ENCODE results near the gene OPCML.

Gene OPCML

GRCh38 chr11:133149698-133150097 lies 382.6 kb downstream of the OPCML start:
- in situ Hi-C loops (cut with HindIII; ENCODE audit: low pct_unique_long_range_greater_than_20kb, low sequenced_read_pairs): no loop called here
- no peak for TF ChIP-seq JUND (IDR thresholded peaks at IDR 0.05; ENCODE audit: low read depth)
- no peak for DNase-seq (ENCODE audit: low read depth in 1 of 2, low spot score in 1 of 2)

- no peak for DNase-seq (ENCODE audit: low read depth in 1 of 2, low spot score in 1 of 2)
- TF ChIP-seq JUND (IDR thresholded peaks at IDR 0.05; ENCODE audit: low read depth): no peak
- in situ Hi-C loops (cut with HindIII; ENCODE audit: low pct_unique_long_range_greater_than_20kb, low sequenced_read_pairs): no loop called here
Observed at GRCh38 chr11:133147625-133148024, 384.7 kb downstream of the OPCML start.

- in situ Hi-C loops (cut with HindIII; ENCODE audit: low pct_unique_long_range_greater_than_20kb, low sequenced_read_pairs): no loop called here
- no peak for DNase-seq (ENCODE audit: low read depth in 1 of 2, low spot score in 1 of 2)
- TF ChIP-seq JUND (IDR thresholded peaks at IDR 0.05; ENCODE audit: low read depth): no peak
Observed at GRCh38 chr11:133146697-133147306, 385.5 kb downstream of the OPCML start.

- no peak for DNase-seq (ENCODE audit: low read depth in 1 of 2, low spot score in 1 of 2)
- in situ Hi-C loops (cut with HindIII; ENCODE audit: low pct_unique_long_range_greater_than_20kb, low sequenced_read_pairs): no loop called here
- TF ChIP-seq JUND (IDR thresholded peaks at IDR 0.05; ENCODE audit: low read depth): no peak
Observed at GRCh38 chr11:133137939-133138338, 394.4 kb downstream of the OPCML start.

DNA sequence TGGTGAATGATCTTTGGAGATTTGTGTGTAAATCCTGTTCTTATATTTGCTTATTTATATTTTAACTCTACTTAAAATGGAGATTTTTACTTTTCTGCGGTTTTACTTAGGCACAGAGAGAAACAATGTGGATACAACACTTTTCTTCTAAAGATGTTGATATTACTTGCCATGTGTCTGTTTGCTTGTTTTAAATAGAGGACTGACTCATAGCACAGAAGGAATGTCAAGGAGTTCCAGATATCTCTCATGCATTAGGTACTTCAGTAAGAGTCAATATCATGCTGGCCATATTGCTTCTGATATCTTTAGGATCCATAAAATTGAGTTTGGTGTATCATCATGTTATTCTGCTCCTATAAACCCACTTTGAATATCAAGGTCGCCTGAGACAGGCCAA lies 395.0 kb downstream of the OPCML start:
- no peak for TF ChIP-seq JUND (IDR thresholded peaks at IDR 0.05; ENCODE audit: low read depth)
- no peak for DNase-seq (ENCODE audit: low read depth in 1 of 2, low spot score in 1 of 2)
- in situ Hi-C loops (cut with HindIII; ENCODE audit: low pct_unique_long_range_greater_than_20kb, low sequenced_read_pairs): no loop called here

- in situ Hi-C loops (cut with HindIII; ENCODE audit: low pct_unique_long_range_greater_than_20kb, low sequenced_read_pairs): no loop called here
- DNase-seq (ENCODE audit: low read depth in 1 of 2, low spot score in 1 of 2): no peak
- no peak for TF ChIP-seq JUND (IDR thresholded peaks at IDR 0.05; ENCODE audit: low read depth)
Observed at GRCh38 chr11:133136376-133136775, 395.9 kb downstream of the OPCML start.

- no peak for TF ChIP-seq JUND (IDR thresholded peaks at IDR 0.05; ENCODE audit: low read depth)
- in situ Hi-C loops (cut with HindIII; ENCODE audit: low pct_unique_long_range_greater_than_20kb, low sequenced_read_pairs): no loop called here
- DNase-seq (ENCODE audit: low read depth in 1 of 2, low spot score in 1 of 2): peak; percentile 89 to 90
Observed at GRCh38 chr11:133134314-133135173, 397.8 kb downstream of the OPCML start.

DNA sequence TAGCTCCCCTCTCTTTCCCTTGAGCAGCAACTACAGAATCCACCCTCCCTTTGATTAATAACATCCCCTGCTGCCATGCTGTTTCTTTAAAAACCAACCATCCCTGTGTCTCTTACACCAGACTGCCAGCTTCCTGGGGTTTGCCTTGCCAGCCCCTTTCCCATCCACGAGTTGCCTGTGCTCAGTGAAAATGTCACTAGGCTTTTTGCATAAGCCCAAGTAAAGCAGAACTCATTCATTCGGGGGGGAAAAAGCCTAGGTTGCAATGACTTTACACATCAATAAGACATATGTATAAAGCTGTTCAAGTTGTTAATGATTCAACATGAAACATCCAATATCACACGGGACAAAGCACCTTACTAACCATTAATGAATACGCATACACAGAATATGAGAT lies 398.7 kb downstream of the OPCML start:
- no peak for TF ChIP-seq JUND (IDR thresholded peaks at IDR 0.05; ENCODE audit: low read depth)
- DNase-seq (ENCODE audit: low read depth in 1 of 2, low spot score in 1 of 2): no peak
- in situ Hi-C loops (cut with HindIII; ENCODE audit: low pct_unique_long_range_greater_than_20kb, low sequenced_read_pairs): no loop called here

GRCh38 chr11:133133050-133133449 lies 399.3 kb downstream of the OPCML start:
- TF ChIP-seq JUND (IDR thresholded peaks at IDR 0.05; ENCODE audit: low read depth): no peak
- DNase-seq (ENCODE audit: low read depth in 1 of 2, low spot score in 1 of 2): no peak
- in situ Hi-C loops (cut with HindIII; ENCODE audit: low pct_unique_long_range_greater_than_20kb, low sequenced_read_pairs): no loop called here

GRCh38 chr11:133127741-133128140 lies 404.6 kb downstream of the OPCML start:
- in situ Hi-C loops (cut with HindIII; ENCODE audit: low pct_unique_long_range_greater_than_20kb, low sequenced_read_pairs): no loop called here
- TF ChIP-seq JUND (IDR thresholded peaks at IDR 0.05; ENCODE audit: low read depth): no peak
- DNase-seq (ENCODE audit: low read depth in 1 of 2, low spot score in 1 of 2): peak in 1 of 2 experiments; percentile 16

- in situ Hi-C loops (cut with HindIII; ENCODE audit: low pct_unique_long_range_greater_than_20kb, low sequenced_read_pairs): no loop called here
- TF ChIP-seq JUND (IDR thresholded peaks at IDR 0.05; ENCODE audit: low read depth): no peak
- no peak for DNase-seq (ENCODE audit: low read depth in 1 of 2, low spot score in 1 of 2)
Observed at GRCh38 chr11:133123796-133124195, 408.5 kb downstream of the OPCML start.

DNA sequence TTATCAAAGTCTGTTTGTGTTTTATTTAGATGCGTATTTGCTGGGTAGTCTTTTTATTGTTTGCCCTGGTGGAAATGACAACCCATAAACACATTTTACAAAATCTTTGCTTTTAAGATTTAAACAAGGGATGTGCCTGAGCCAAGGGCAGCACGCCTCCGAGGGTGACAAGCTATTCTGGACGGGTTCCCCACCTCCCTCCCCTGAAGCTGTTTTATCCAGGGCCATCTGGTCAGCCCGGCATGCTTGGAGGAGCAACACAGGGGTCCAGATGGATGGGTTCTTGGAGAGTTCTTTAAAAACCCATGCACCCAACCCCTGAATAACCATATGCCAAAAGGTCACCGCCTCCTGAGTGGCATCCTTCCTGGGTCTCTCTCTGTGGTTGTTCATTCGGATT lies 408.9 kb downstream of the OPCML start:
- TF ChIP-seq JUND (IDR thresholded peaks at IDR 0.05; ENCODE audit: low read depth): no peak
- in situ Hi-C loops (cut with HindIII; ENCODE audit: low pct_unique_long_range_greater_than_20kb, low sequenced_read_pairs): no loop called here
- no peak for DNase-seq (ENCODE audit: low read depth in 1 of 2, low spot score in 1 of 2)

DNA sequence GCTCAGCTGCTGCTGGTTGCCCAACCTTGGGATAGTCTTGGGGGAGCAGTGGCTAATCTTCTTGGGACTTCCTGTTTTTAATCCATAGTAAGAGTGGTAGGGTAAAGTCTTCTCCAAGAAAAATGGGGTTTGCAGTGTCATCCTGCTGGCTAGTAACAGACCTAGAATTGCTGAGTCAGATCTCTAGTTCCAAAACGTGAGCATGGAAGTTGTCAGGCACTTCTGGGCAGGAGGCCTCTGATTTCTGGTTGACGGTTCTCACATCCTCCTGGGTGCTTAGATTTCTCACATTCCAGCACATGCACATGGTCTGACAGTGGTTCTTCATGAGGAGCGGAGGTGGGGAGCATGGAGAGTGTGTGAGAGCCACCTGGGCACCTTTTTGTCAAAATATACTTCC lies 410.0 kb downstream of the OPCML start:
- in situ Hi-C loops (cut with HindIII; ENCODE audit: low pct_unique_long_range_greater_than_20kb, low sequenced_read_pairs): no loop called here
- no peak for TF ChIP-seq JUND (IDR thresholded peaks at IDR 0.05; ENCODE audit: low read depth)
- DNase-seq (ENCODE audit: low read depth in 1 of 2, low spot score in 1 of 2): no peak
